Activated T-helper 1 cell treated with anti-CD3 and anti-CD28 coated beads, Interleukin-12 subunit alpha, Interleukin-12 subunit beta, Interleukin-2, Interleukin-4 antibody, amounts not matched to agents 30 ng/mL and 10 ng/mL and 1 ng/mL, durations not matched to agents 14 hours and 24 hours and 36 hours (primary cell): ENCODE results near the gene COL26A1. TPM values are rescaled to one million over a fixed set of nuclear protein-coding genes. Genes with fewer than 3 reads are reported as not detected.

ENCODE experiments used
- DNase-seq: peaks from one replicate; pipeline ENCODE4 v3.0.0; 2021; ENCODE audit warnings: low spot score
- H3K27ac Mint-ChIP-seq: one replicate; pipeline ENCODE4 v1.8.0; 2021; ENCODE audit warnings: mild to moderate bottlenecking, mixed read lengths
- H3K27me3 Mint-ChIP-seq: one replicate; pipeline ENCODE4 v1.8.0; 2022; ENCODE audit warnings: mild to moderate bottlenecking, moderate library complexity, mixed read lengths; ENCODE audit not compliant: insufficient read depth
- H3K36me3 Mint-ChIP-seq: one replicate; pipeline ENCODE4 v1.8.0; 2021; ENCODE audit warnings: low read depth, mixed read lengths
- H3K4me1 Mint-ChIP-seq: one replicate; pipeline ENCODE4 v1.8.0; 2021; ENCODE audit warnings: low read depth, mixed read lengths
- H3K4me3 Mint-ChIP-seq: one replicate; pipeline ENCODE4 v1.8.0; 2021; ENCODE audit warnings: mild to moderate bottlenecking, moderate library complexity, mixed read lengths
- H3K9me3 Mint-ChIP-seq: one replicate; pipeline ENCODE4 v1.8.0; 2021; ENCODE audit warnings: mixed read lengths
- intact Hi-C: fragments of 100-400 bp; cut with micrococcal nuclease; formaldehyde crosslinking; loops from one replicate; pipeline ENCODE4 v1.15.1; 2024
- total RNA-seq: library from RNA; stranded (reverse); gene quantifications from 2 replicates; pipeline ENCODE4 v1.2.3, GENCODE V29; 2022

Gene COL26A1
- total RNA-seq, 1 donor from 2014 or later: not detected

- Mint-ChIP-seq H3K9me3 (peaks cover 9% of the 10 kb centered on the region), H3K4me1 (no peaks in the 10 kb centered on the region), H3K27me3 (no peaks in the 10 kb centered on the region), H3K36me3 (no peaks in the 10 kb centered on the region), H3K4me3 (no peak overlapping the region), H3K27ac (no peak overlapping the region)
- intact Hi-C loops: no loop called here
- DNase-seq: no peak
Measured at GRCh38 chr7:101582971-101583370, 220.3 kb downstream of the COL26A1 start.

GRCh38 chr7:101586078-101586905, 223.6 kb downstream of the COL26A1 start:
- intact Hi-C loops: no loop called here
- DNase-seq: no peak
- Mint-ChIP-seq H3K4me3 (no peak overlapping the region), H3K4me1 (no peaks in the 10 kb centered on the region), H3K9me3 (peaks cover 9% of the 10 kb centered on the region), H3K27ac (no peak overlapping the region), H3K27me3 (no peaks in the 10 kb centered on the region), H3K36me3 (no peaks in the 10 kb centered on the region)

DNA sequence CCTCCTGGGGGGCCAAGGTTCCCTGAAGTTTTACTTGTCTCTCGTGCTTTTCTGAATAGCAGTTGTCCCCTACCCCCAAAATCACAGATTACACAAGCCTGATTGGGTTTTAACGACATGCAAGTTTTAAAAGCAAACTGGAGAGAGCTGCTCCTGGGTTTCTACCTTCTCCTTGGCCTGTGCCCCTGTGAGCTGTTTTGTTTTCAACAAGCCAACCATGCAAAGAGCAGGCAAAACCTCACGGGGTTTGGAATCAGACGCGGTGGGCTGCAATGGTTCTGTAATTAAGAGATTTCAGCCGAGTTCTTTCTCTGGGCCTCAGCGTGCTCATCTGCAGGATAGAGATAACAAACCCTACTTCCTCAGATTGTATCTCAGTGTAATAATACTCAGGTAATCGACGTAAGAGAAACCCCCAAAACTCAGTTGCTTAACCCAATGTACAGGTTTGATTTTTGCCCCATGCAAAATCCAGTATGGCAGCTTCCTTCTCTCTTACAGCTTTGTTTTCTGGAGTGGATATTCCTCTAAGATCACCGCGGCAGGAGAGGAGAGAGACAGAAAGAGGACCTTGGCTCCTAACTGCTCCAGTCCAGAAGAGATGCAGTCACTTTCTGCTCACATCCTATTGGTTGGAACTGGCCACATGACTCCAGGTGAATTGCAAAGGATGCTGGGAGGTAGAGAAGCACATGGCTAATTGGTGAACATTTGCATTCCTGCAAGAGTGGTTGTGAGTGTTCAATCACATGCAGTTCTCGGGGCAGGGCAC, 224.4 kb downstream of the COL26A1 start:
- Mint-ChIP-seq H3K27me3 (no peaks in the 10 kb centered on the region), H3K27ac (no peak overlapping the region), H3K36me3 (no peaks in the 10 kb centered on the region), H3K4me1 (no peaks in the 10 kb centered on the region), H3K4me3 (no peak overlapping the region), H3K9me3 (peaks cover 9% of the 10 kb centered on the region)
- intact Hi-C loops: no loop called here
- no peak for DNase-seq

DNA sequence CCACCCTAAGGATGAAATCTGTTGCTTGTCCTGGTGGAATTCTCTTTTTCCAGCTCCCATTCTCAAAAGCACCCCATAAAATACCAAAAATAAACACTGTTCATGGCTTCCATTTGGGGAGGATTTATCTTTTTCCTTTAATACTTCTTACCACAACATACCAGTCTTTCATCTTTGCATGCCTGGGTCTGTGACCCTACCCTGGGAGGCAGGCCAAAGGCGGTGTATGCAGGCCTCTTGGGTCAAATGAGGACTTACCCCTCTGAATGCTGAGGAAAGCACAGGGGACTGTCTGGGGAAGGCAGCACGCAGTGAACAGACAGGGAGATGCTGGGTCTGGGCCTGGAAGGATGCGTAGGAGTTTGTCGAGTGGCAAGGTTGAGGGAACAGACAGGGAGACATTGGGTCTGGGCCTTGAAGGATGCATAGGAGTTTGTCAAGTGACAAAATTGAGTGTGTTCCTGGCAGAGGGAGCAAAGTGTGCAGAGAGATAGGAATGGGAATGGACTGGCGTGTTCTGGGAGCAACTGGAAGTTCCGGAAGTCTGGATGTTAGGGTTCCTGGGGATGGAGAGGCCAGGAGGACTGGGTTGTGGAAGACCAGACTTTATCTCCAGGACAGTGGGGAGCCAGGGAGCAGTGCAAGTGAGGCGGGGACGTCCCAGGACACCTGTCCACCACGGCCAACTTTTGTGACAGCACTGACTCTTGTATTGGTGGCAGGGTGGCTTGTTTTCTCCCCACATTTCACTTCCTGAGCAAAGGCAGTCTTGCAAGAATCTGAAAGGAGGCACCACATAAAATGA, 225.7 kb downstream of the COL26A1 start:
- H3K27me3 Mint-ChIP-seq: no peaks in the 10 kb centered on the region
- H3K27ac Mint-ChIP-seq: no peak overlapping the region
- no peak overlapping the region for H3K4me3 Mint-ChIP-seq
- H3K4me1 Mint-ChIP-seq: no peaks in the 10 kb centered on the region
- peaks cover 2% of the 10 kb centered on the region for H3K9me3 Mint-ChIP-seq
- H3K36me3 Mint-ChIP-seq: no peaks in the 10 kb centered on the region
- no peak for DNase-seq
- intact Hi-C loops: no loop called here

- Mint-ChIP-seq H3K27ac (no peak overlapping the region), H3K4me3 (no peak overlapping the region), H3K27me3 (no peaks in the 10 kb centered on the region), H3K9me3 (no peaks in the 10 kb centered on the region), H3K36me3 (no peaks in the 10 kb centered on the region), H3K4me1 (no peaks in the 10 kb centered on the region)
- no peak for DNase-seq
- intact Hi-C loops: no loop called here
Measured at GRCh38 chr7:101589052-101589451, 226.4 kb downstream of the COL26A1 start.

GRCh38 chr7:101589976-101590662, 227.4 kb downstream of the COL26A1 start:
- Mint-ChIP-seq H3K9me3 (no peaks in the 10 kb centered on the region), H3K27ac (no peak overlapping the region), H3K36me3 (no peaks in the 10 kb centered on the region), H3K4me3 (no peak overlapping the region), H3K4me1 (no peaks in the 10 kb centered on the region), H3K27me3 (no peaks in the 10 kb centered on the region)
- intact Hi-C loops: no loop called here
- DNase-seq: no peak

GRCh38 chr7:101590663-101591435, 228.2 kb downstream of the COL26A1 start:
- DNase-seq: no peak
- intact Hi-C loops: no loop called here
- Mint-ChIP-seq H3K9me3 (no peaks in the 10 kb centered on the region), H3K27ac (no peak overlapping the region), H3K27me3 (no peaks in the 10 kb centered on the region), H3K4me1 (no peaks in the 10 kb centered on the region), H3K4me3 (no peak overlapping the region), H3K36me3 (no peaks in the 10 kb centered on the region)

DNA sequence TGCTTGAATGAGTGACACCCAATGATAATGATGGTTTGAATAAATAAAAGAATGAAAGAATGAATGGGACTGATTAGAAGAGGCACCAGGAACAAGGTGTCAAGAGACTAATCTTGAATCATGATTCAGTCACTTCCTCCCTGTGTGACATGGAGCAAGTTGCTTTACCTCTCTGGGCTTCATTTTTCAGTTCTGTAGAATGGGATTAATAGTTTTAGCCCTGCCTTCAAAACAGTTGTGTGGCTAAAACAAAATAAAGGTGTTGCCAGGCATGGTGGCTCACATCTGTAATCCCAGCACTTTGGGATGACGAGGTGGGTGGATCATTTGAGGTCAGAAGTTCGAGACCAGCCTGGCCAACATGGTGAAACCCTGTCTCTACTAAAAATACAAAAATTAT, 228.8 kb downstream of the COL26A1 start:
- intact Hi-C loops: no loop called here
- no peak for DNase-seq
- no peak overlapping the region for H3K27ac Mint-ChIP-seq

DNA sequence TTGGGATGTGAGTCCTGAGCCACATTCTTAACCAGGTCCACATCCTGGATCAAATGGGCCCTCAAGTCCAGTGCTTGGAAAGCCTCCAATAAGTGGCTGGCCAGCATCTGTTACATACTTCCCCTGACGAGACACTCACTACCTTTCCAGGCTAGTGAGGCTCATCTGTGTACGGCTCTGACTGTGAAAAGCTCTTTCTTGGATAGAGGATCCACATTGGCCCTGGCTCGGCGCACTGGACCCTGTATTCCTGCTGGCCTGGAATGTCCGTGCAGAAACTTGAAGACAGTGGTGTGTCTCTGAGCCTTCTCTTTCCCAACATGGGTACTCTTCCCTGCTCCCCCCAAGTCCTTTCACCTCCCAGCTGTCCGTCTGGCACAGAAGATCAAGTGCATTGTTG, 230.9 kb downstream of the COL26A1 start:
- Mint-ChIP-seq H3K4me1 (no peaks in the 10 kb centered on the region), H3K27me3 (no peaks in the 10 kb centered on the region), H3K4me3 (no peak overlapping the region), H3K36me3 (no peaks in the 10 kb centered on the region), H3K9me3 (no peaks in the 10 kb centered on the region), H3K27ac (no peak overlapping the region)
- no peak for DNase-seq
- intact Hi-C loops: no loop called here

More for the DNA sequence above, 228.8 kb downstream of the COL26A1 start:
- no peak overlapping the region for H3K4me3 Mint-ChIP-seq
- H3K4me1 Mint-ChIP-seq: no peaks in the 10 kb centered on the region
- no peaks in the 10 kb centered on the region for H3K27me3 Mint-ChIP-seq
- H3K9me3 Mint-ChIP-seq: no peaks in the 10 kb centered on the region
- no peaks in the 10 kb centered on the region for H3K36me3 Mint-ChIP-seq

DNA sequence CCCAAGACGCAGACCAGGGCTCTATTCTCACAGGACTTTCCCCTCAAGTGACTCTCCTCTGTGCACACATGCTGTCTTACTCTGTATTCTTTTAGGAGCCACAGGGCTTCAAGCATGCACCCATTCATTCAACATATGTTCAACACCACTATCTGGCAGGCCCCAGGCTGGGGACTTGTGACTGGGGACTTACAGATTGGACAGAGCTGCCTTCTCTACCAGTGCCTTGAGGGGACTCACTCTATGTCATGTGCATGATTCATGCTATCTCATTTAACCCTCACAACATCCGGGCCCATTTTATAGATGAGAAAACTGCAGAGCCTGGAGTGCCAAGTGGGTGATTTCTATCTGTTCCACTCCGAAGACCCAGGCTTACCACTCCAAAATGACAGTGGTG, 232.1 kb downstream of the COL26A1 start:
- H3K36me3 Mint-ChIP-seq: no peaks in the 10 kb centered on the region
- H3K4me3 Mint-ChIP-seq: no peak overlapping the region

GRCh38 chr7:101595246-101595645, 232.6 kb downstream of the COL26A1 start:
- no peaks in the 10 kb centered on the region for H3K9me3 Mint-ChIP-seq
- intact Hi-C loops: no loop called here
- H3K4me3 Mint-ChIP-seq: no peak overlapping the region
- H3K27me3 Mint-ChIP-seq: no peaks in the 10 kb centered on the region
- H3K27ac Mint-ChIP-seq: no peak overlapping the region
- no peaks in the 10 kb centered on the region for H3K36me3 Mint-ChIP-seq
- DNase-seq: no peak
- H3K4me1 Mint-ChIP-seq: no peaks in the 10 kb centered on the region

More for the DNA sequence above, 232.1 kb downstream of the COL26A1 start:
- H3K4me1 Mint-ChIP-seq: no peaks in the 10 kb centered on the region
- no peaks in the 10 kb centered on the region for H3K9me3 Mint-ChIP-seq
- DNase-seq: no peak
- no peaks in the 10 kb centered on the region for H3K27me3 Mint-ChIP-seq
- no peak overlapping the region for H3K27ac Mint-ChIP-seq
- intact Hi-C loops: no loop called here
